H9 (cell line): ENCODE results near the gene PLEK2. TPM values are rescaled to one million over a fixed set of nuclear protein-coding genes. Genes with fewer than 3 reads are reported as not detected.

ENCODE experiments used
- DNase-seq: peaks from one replicate; pipeline ENCODE4 v3.0.0-alpha.2; 2017
- H2AFZ ChIP-seq: one replicate; pipeline ENCODE4 v1.6.1; 2013; ENCODE audit warnings: mild to moderate bottlenecking, low read length, control low read depth, moderate library complexity
- H2AK5ac ChIP-seq: 2 replicates; pipeline ENCODE4 v1.6.1; 2013; ENCODE audit warnings: low read length, control low read depth, mixed read lengths; ENCODE audit not compliant: insufficient read length
- H2BK120ac ChIP-seq: one replicate; pipeline ENCODE4 v1.6.1; 2013; ENCODE audit warnings: low read depth, mild to moderate bottlenecking, low read length, control low read depth, inconsistent platforms; ENCODE audit not compliant: poor library complexity, severe bottlenecking
- H2BK12ac ChIP-seq: 2 replicates; pipeline ENCODE4 v1.6.1; 2013; ENCODE audit warnings: low read length, control low read depth, mixed read lengths, low read depth; ENCODE audit not compliant: insufficient read length
- H2BK15ac ChIP-seq: 2 replicates; pipeline ENCODE4 v1.6.1; 2013; ENCODE audit warnings: low read depth, low read length, control low read depth
- H2BK20ac ChIP-seq: one replicate; pipeline ENCODE4 v1.6.1; 2013; ENCODE audit warnings: low read depth, mild to moderate bottlenecking, low read length, control low read depth, inconsistent platforms; ENCODE audit not compliant: poor library complexity, severe bottlenecking
- H2BK5ac ChIP-seq: 2 replicates; pipeline ENCODE4 v1.6.1; 2013; ENCODE audit warnings: low read length, control low read depth, mixed read lengths; ENCODE audit not compliant: insufficient read length
- H3K14ac ChIP-seq: 2 replicates; pipeline ENCODE4 v1.6.1; 2013; ENCODE audit warnings: low read length, control low read depth; ENCODE audit not compliant: insufficient read depth
- H3K18ac ChIP-seq: 2 replicates; pipeline ENCODE4 v1.6.1; 2013; ENCODE audit warnings: low read depth, mild to moderate bottlenecking, mixed read lengths, low read length, control low read depth; ENCODE audit not compliant: insufficient read length
- H3K23ac ChIP-seq: 2 replicates; pipeline ENCODE4 v1.6.1; 2013; ENCODE audit warnings: low read length, control low read depth, mixed read lengths, low read depth; ENCODE audit not compliant: insufficient read length
- H3K23me2 ChIP-seq: 2 replicates; pipeline ENCODE4 v1.6.1; 2013; ENCODE audit warnings: low read depth, mild to moderate bottlenecking, mixed read lengths, low read length, control low read depth; ENCODE audit not compliant: insufficient read length, poor library complexity, severe bottlenecking
- H3K27ac ChIP-seq: 2 replicates; pipeline ENCODE4 v1.5.1; 2013; ENCODE audit warnings: low read length, control low read depth, mixed read lengths, low read depth; ENCODE audit not compliant: insufficient read length
- H3K27me3 ChIP-seq: 2 replicates; pipeline ENCODE4 v1.6.1; 2013; ENCODE audit warnings: low read length, control low read depth, inconsistent platforms; ENCODE audit not compliant: insufficient read depth
- H3K4ac ChIP-seq: 2 replicates; pipeline ENCODE4 v1.6.1; 2013; ENCODE audit warnings: low read depth, mild to moderate bottlenecking, control low read depth, inconsistent platforms, low read length, moderate library complexity
- H3K4me1 ChIP-seq: 2 replicates; pipeline ENCODE4 v1.6.1; 2013; ENCODE audit warnings: low read length, control low read depth, inconsistent platforms; ENCODE audit not compliant: insufficient read depth
- H3K4me2 ChIP-seq: 2 replicates; pipeline ENCODE4 v1.6.1; 2013; ENCODE audit warnings: low read length, control low read depth, mixed read lengths; ENCODE audit not compliant: insufficient read length, insufficient read depth
- H3K56ac ChIP-seq: 2 replicates; pipeline ENCODE4 v1.6.1; 2013; ENCODE audit warnings: low read depth, mild to moderate bottlenecking, mixed read lengths, low read length, control low read depth; ENCODE audit not compliant: insufficient read length
- H3K79me1 ChIP-seq: 2 replicates; pipeline ENCODE4 v1.6.1; 2013; ENCODE audit warnings: low read depth, mild to moderate bottlenecking, moderate library complexity, low read length, control low read depth, inconsistent platforms; ENCODE audit not compliant: insufficient read depth, poor library complexity, severe bottlenecking
- H3K79me2 ChIP-seq: 2 replicates; pipeline ENCODE4 v1.6.1; 2013; ENCODE audit warnings: low read length, control low read depth, inconsistent platforms; ENCODE audit not compliant: insufficient read depth
- H3K9ac ChIP-seq: 2 replicates; pipeline ENCODE4 v1.6.1; 2013; ENCODE audit warnings: low read length, control low read depth, mixed read lengths; ENCODE audit not compliant: insufficient read length; ENCODE audit errors: extremely low read depth
- H3K9me3 ChIP-seq: one replicate; pipeline ENCODE4 v1.6.1; 2013; ENCODE audit warnings: low read depth, low read length, inconsistent platforms; ENCODE audit not compliant: control insufficient read depth
- H3T11ph ChIP-seq: one replicate; pipeline ENCODE4 v1.6.1; 2013; ENCODE audit warnings: mild to moderate bottlenecking, low read length, control low read depth, inconsistent platforms
- H4K20me1 ChIP-seq: one replicate; pipeline ENCODE4 v1.6.1; 2013; ENCODE audit not compliant: control insufficient read depth, insufficient read length, insufficient read depth
- H4K5ac ChIP-seq: 2 replicates; pipeline ENCODE4 v1.6.1; 2013; ENCODE audit warnings: low read depth, mild to moderate bottlenecking, mixed read lengths, low read length, control low read depth; ENCODE audit not compliant: insufficient read length
- H4K8ac ChIP-seq: replicated peaks from 2 replicates; pipeline ENCODE4 v1.6.1; 2013; ENCODE audit warnings: low read length, control low read depth, mixed read lengths, low read depth; ENCODE audit not compliant: insufficient read length
- H4K91ac ChIP-seq: 2 replicates; pipeline ENCODE4 v1.6.1; 2013; ENCODE audit warnings: low read depth, mild to moderate bottlenecking, moderate library complexity, mixed read lengths, low read length, control low read depth; ENCODE audit not compliant: insufficient read length
- H3K27ac Mint-ChIP-seq, 3 experiments: 2 replicates in 2 of 3; 3 replicates in 1 of 3; pipeline ENCODE4 v1.8.0; 2020 to 2021; ENCODE audit warnings: mixed read lengths in 3 of 3, mild to moderate bottlenecking in 1 of 3, moderate library complexity in 1 of 3
- H3K27me3 Mint-ChIP-seq: 2 replicates; pipeline ENCODE4 v1.8.0; 2021; ENCODE audit warnings: low read depth, mild to moderate bottlenecking, moderate library complexity, mixed read lengths
- H3K36me3 Mint-ChIP-seq, 3 experiments: 2 replicates in 2 of 3; 3 replicates in 1 of 3; pipeline ENCODE4 v1.8.0; 2020 to 2021; ENCODE audit warnings: low read depth in 3 of 3, mixed read lengths in 3 of 3; ENCODE audit not compliant: insufficient read depth in 1 of 3
- H3K4me1 Mint-ChIP-seq, 2 experiments: 2 replicates each; pipeline ENCODE4 v1.8.0; 2020; ENCODE audit warnings: mixed read lengths in 2 of 2
- H3K4me3 Mint-ChIP-seq, 2 experiments: 2 replicates in 1 of 2; 3 replicates in 1 of 2; pipeline ENCODE4 v1.8.0; 2020 to 2021; ENCODE audit warnings: mild to moderate bottlenecking in 2 of 2, mixed read lengths in 2 of 2, moderate library complexity in 1 of 2
- H3K9me3 Mint-ChIP-seq, 2 experiments: 2 replicates in 1 of 2; 3 replicates in 1 of 2; pipeline ENCODE4 v1.8.0; 2020; ENCODE audit warnings: mild to moderate bottlenecking in 2 of 2, mixed read lengths in 2 of 2, moderate library complexity in 1 of 2
- WGBS: extraction: QIAGEN DNeasy Blood & Tissue Kit; methylation state at CpG from one replicate; pipeline ENCODE4 v1.1.7; 2013; ENCODE audit warnings: missing lambda C conversion rate, low lambda C conversion rate, mixed read lengths; ENCODE audit not compliant: insufficient read length; ENCODE audit errors: extremely low coverage; 5-methylcytosine and 5-hydroxymethylcytosine counted together
- total RNA-seq: library from RNA; stranded (reverse); gene quantifications from 2 replicates; pipeline ENCODE4 v1.2.1, GENCODE V29; 2021
- TF ChIP-seq, protein P1 (sequence below): fragments of 200-600 bp; sonication (generic); conservative IDR thresholded peaks from 3 replicates; pipeline ENCODE4 v1.8.0; 2021; ENCODE audit warnings: antibody characterized with exemption, mild to moderate bottlenecking

The PLEK2 gene
- total RNA-seq, 1 experiment from 2014 or later: not detected

DNA sequence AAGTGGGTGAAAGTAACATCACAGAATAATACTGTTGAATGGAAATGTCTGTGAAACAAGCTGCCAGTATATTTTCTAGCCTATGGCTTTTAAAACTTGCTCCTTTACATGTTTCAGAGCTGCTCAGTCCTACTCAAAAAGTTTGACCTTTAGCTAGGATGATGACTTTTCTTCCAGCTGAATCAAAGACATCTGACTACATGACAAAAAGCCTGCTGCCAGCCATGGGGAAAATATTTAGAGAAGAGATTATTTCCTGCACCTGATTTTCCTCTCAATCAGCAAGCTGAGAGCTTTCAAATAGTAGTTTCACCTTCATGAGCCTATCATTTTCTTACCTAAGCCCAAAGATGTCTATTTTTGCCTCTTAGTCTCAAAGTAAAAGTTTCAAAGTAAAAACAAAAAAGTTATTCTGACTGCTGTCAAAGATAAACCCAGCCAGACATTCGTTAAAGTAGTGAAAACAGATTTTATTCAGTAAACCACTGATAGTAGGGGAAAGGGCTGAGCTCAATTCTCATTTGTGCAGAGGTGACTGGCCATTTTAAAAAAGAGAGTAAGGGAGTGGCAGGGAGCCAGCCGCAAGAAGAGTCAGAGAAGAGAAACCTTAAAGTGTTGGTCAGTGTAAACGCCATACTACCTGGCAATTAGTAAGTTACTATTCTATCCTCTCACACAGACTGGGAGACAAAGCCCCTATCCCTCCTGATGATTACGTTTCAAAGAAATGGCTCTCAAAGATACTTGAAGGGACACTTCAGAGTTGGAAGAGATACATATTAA lies 54.6 kb downstream of the PLEK2 start:
- Histone ChIP-seq H4K5ac (no peak overlapping the region), H2BK12ac (no peak overlapping the region), H3K4ac (no peak overlapping the region), H4K20me1 (no peaks in the 10 kb centered on the region), H3K9ac (no peak overlapping the region), H3K27ac (no peak overlapping the region), H2BK20ac (no peak overlapping the region), H3K23me2 (peaks cover 8% of the 10 kb centered on the region), H3K56ac (no peak overlapping the region), H3K79me2 (peaks cover 28% of the 10 kb centered on the region; the same call in 1 of the 2 replicates), H3K4me2 (no peak overlapping the region), H3K14ac (no peak overlapping the region), H3T11ph (no peak overlapping the region), H4K8ac (no peak overlapping the region), H2AFZ (no peak overlapping the region), H2BK15ac (no peak overlapping the region), H2AK5ac (no peak overlapping the region), H4K91ac (no peak overlapping the region), H3K9me3 (no peaks in the 10 kb centered on the region), H2BK5ac (no peak overlapping the region), H3K27me3 (no peaks in the 10 kb centered on the region), H3K23ac (no peak overlapping the region), H3K4me1 (peaks cover 7% of the 10 kb centered on the region; the same call in 1 of the 2 replicates), H3K79me1 (no peaks in the 10 kb centered on the region), H2BK120ac (no peak overlapping the region), H3K18ac (no peak overlapping the region)
- no peaks in the 10 kb centered on the region for H3K27me3 Mint-ChIP-seq
- no peak for DNase-seq
- peaks cover 2 to 7% (median 3%) of the 10 kb centered on the region in 3 experiments for H3K36me3 Mint-ChIP-seq
- TF ChIP-seq, protein P1, sequence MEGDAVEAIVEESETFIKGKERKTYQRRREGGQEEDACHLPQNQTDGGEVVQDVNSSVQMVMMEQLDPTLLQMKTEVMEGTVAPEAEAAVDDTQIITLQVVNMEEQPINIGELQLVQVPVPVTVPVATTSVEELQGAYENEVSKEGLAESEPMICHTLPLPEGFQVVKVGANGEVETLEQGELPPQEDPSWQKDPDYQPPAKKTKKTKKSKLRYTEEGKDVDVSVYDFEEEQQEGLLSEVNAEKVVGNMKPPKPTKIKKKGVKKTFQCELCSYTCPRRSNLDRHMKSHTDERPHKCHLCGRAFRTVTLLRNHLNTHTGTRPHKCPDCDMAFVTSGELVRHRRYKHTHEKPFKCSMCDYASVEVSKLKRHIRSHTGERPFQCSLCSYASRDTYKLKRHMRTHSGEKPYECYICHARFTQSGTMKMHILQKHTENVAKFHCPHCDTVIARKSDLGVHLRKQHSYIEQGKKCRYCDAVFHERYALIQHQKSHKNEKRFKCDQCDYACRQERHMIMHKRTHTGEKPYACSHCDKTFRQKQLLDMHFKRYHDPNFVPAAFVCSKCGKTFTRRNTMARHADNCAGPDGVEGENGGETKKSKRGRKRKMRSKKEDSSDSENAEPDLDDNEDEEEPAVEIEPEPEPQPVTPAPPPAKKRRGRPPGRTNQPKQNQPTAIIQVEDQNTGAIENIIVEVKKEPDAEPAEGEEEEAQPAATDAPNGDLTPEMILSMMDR: no peak
- H3K4me3 Mint-ChIP-seq: peak overlapping the region; percentile 99; a peak in 4 of 5 replicates
- H3K9me3 Mint-ChIP-seq: no peaks in the 10 kb centered on the region
- H3K4me1 Mint-ChIP-seq: peaks cover 21 to 22% of the 10 kb centered on the region in 2 experiments
- no peak overlapping the region; a peak in 2 of 7 replicates for H3K27ac Mint-ChIP-seq
- WGBS: no CpG with 5 or more reads among the region's 4 CpGs
